Transverse colon (tissue), 4 donors: Measurements from ENCODE around the gene MCOLN3. TPM values are rescaled to one million over a fixed set of nuclear protein-coding genes. Genes with fewer than 3 reads are reported as not detected.
A peak's percentile ranks its signal among the peaks of the same experiment; 100 is the strongest.

Experiments
- DNase-seq: peaks from one replicate; pipeline ENCODE4 v3.0.0-alpha.2; 2019
- H3K27ac ChIP-seq, 4 donors: fragments of 200-600 bp; sonication (generic); 2 replicates each; pipeline ENCODE4 v1.5.1; 2016 to 2018; ENCODE audit warnings: inconsistent platforms in 4 of 4
- H3K27me3 ChIP-seq: fragments of 200-600 bp; sonication (generic); 2 replicates; pipeline ENCODE4 v1.5.1; 2017; ENCODE audit warnings: inconsistent platforms
- H3K36me3 ChIP-seq, 4 donors: fragments of 200-600 bp; sonication (generic); 2 replicates each; pipeline ENCODE4 v1.5.1; 2017 to 2019; ENCODE audit warnings: inconsistent platforms in 4 of 4
- H3K4me1 ChIP-seq, 4 donors: fragments of 200-600 bp; sonication (generic); 2 replicates each; pipeline ENCODE4 v1.5.1; 2017 to 2020; ENCODE audit warnings: inconsistent platforms in 4 of 4
- H3K4me3 ChIP-seq, 4 donors: fragments of 200-600 bp; sonication (generic); 1 replicate in 1 of 4; 2 replicates in 3 of 4; pipeline versions ENCODE4 v1.5.1 to v1.6.1; 2017 to 2019; ENCODE audit warnings: inconsistent platforms in 4 of 4
- H3K9me3 ChIP-seq, 2 donors: fragments of 200-600 bp; sonication (generic); 2 replicates each; pipeline ENCODE4 v1.5.1; 2017 to 2019; ENCODE audit warnings: inconsistent platforms in 2 of 2
- EP300 ChIP-seq: sonication (generic); formaldehyde crosslinking; IDR thresholded peaks from one replicate; pipeline ENCODE4 v1.6.1; 2017; ENCODE audit warnings: antibody characterized with exemption, low read depth
- POLR2A ChIP-seq: fragments of 450-650 bp; IDR thresholded peaks from one replicate; pipeline ENCODE4 v1.6.1; 2016; ENCODE audit warnings: antibody characterized with exemption, mild to moderate bottlenecking, moderate library complexity
- POLR2AphosphoS5 ChIP-seq, 3 donors: sonication (generic); formaldehyde crosslinking; IDR thresholded peaks; one replicate each; pipeline ENCODE4 v1.6.1; 2016; ENCODE audit warnings: antibody characterized with exemption in 3 of 3
- WGBS, 2 donors: methylation state at CpG; one replicate each; pipeline ENCODE4 v1.1.5; 2018; ENCODE audit warnings: low coverage in 1 of 2; 5-methylcytosine and 5-hydroxymethylcytosine counted together
- in situ Hi-C, 4 donors: fragments of 200-750 bp; cut with MboI; loops; one replicate each; pipeline versions ENCODE4 v1.15.0 to v1.15.1; 2017; ENCODE audit warnings: low sequenced_read_pairs in 3 of 4, low pct_ligation_motif_present in 1 of 4, low pct_unique_long_range_greater_than_20kb in 1 of 4
- intact Hi-C: fragments of 100-400 bp; cut with DNase I; formaldehyde crosslinking; loops from one replicate; pipeline ENCODE4 v1.15.1; 2023; ENCODE audit warnings: low total_unique reads
- total RNA-seq, 4 donors: library from RNA; depleted of rRNA; stranded (reverse); fragments of >200 nt; gene quantifications; one replicate each; pipeline ENCODE4 v1.1.0, GENCODE V29; 2016
- TF ChIP-seq, protein P1 (sequence below), 5 experiments: fragments of 200-600 bp in 3 of 5; fragments of 450-650 bp in 2 of 5; sonication (generic) in 3 of 5; IDR thresholded peaks; 1 replicate in 2 of 5; 2 replicates in 3 of 5; pipeline ENCODE4 v1.5.1; 2016 to 2017; ENCODE audit warnings: antibody characterized with exemption in 5 of 5, inconsistent platforms in 3 of 5, mild to moderate bottlenecking in 2 of 5, moderate library complexity in 1 of 5

Gene MCOLN3
- total RNA-seq, 4 donors from 2014 or later = 1.9 to 7.6 TPM; not detected in 2

DNA sequence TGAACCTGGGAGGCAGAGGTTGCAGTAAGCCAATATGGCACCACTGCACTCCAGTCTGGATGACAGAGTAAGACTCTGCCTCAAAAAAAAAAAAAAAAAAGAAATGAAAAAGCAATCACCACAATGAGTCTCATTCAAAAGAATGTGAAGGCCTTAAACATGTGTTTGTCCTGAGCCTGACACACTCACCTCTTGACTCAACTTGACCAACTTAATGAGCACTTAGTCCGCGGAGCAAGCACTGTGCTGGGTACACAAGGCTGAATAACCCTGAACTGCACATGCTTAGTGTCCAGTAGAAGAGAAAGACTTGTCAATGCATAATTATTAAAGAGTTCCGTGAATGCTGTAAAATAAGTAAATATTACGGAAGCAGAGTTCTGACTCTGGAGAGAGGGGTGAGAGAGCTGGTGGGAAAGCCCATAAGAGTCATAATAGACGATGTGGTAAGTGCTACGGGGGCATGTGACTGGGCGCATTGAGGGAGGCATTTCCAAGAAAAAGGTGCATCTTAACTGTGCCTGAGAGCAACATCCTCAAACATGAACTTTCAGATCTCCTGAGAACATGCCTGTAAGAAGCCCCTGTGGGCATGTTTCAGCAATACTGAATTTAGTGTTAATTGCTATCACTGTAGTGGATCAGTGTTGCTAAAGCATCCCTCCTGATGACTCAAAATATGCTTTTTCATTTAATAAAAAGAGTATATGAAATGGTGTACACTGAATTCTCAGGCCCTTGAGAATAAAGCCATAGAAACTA, 78.6 kb downstream of the MCOLN3 start:
- intact Hi-C loops = no loop called here
- 75 to 94% methylated on average over 3 to 7 of the region's 7 CpGs for WGBS, 2 donors
- in situ Hi-C loops = loop anchor here in 1 of 4 donors (25.0 kb wide), 1 partner anchor 268 kb away; no protein-coding TSS in a partner anchor

DNA sequence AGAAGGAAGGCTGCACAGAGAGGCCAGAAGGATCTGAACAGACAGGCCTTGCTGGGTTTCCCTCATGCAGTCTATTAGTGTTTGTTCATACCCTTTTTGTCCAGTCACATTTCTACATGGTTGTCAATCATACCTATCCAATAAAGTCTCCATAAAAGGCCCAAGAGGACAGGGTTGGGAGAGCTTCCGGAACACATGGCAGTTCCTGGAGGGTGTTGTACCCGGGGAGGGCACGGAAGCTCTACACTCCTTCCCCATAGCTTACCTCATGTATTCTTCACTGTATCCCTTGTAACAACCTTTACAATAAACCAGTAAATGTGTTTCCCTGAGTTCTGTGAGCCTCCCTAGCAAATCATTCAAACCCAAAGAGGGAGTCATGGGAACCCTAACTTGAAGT, 79.4 kb downstream of the MCOLN3 start:
- H3K27me3 ChIP-seq = no peaks in the 10 kb centered on the region
- DNase-seq = no peak
- H3K27ac ChIP-seq = peak overlapping the region; percentile 20 to 78 (median 62)
- no peaks in the 10 kb centered on the region for H3K36me3 ChIP-seq
- intact Hi-C loops = no loop called here
- WGBS, 2 donors = 88% methylated on average over 3 of the region's 3 CpGs; no CpG with 5 or more reads in 1 of the 2 donors
- H3K4me1 ChIP-seq = peaks cover 0 to 38% (median 23%) of the 10 kb centered on the region in 4 donors
- H3K9me3 ChIP-seq = no peaks in the 10 kb centered on the region
- TF ChIP-seq EP300 (no peak), POLR2AphosphoS5 (IDR thresholded peaks at IDR 0.05) (no peak), POLR2A (no peak)
- TF ChIP-seq, protein P1, sequence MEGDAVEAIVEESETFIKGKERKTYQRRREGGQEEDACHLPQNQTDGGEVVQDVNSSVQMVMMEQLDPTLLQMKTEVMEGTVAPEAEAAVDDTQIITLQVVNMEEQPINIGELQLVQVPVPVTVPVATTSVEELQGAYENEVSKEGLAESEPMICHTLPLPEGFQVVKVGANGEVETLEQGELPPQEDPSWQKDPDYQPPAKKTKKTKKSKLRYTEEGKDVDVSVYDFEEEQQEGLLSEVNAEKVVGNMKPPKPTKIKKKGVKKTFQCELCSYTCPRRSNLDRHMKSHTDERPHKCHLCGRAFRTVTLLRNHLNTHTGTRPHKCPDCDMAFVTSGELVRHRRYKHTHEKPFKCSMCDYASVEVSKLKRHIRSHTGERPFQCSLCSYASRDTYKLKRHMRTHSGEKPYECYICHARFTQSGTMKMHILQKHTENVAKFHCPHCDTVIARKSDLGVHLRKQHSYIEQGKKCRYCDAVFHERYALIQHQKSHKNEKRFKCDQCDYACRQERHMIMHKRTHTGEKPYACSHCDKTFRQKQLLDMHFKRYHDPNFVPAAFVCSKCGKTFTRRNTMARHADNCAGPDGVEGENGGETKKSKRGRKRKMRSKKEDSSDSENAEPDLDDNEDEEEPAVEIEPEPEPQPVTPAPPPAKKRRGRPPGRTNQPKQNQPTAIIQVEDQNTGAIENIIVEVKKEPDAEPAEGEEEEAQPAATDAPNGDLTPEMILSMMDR (IDR thresholded peaks at IDR 0.05) = no peak
- H3K4me3 ChIP-seq = no peak overlapping the region
- in situ Hi-C loops = loop anchor here in 1 of 4 donors (25.0 kb wide), 1 partner anchor 268 kb away; no protein-coding TSS in a partner anchor

More for the DNA sequence above, 78.6 kb downstream of the MCOLN3 start:
- Histone ChIP-seq H3K27ac (peak overlapping the region in 2 of 4 donors; percentile 74 to 78), H3K4me3 (no peak overlapping the region), H3K4me1 (peaks cover 0 to 38% (median 24%) of the 10 kb centered on the region in 4 donors), H3K36me3 (no peaks in the 10 kb centered on the region), H3K9me3 (no peaks in the 10 kb centered on the region), H3K27me3 (no peaks in the 10 kb centered on the region)
- no peak for DNase-seq
- TF ChIP-seq POLR2AphosphoS5 (IDR thresholded peaks at IDR 0.05) (no peak), POLR2A (no peak), EP300 (no peak)
- TF ChIP-seq, protein P1 (IDR thresholded peaks at IDR 0.05) = no peak

DNA sequence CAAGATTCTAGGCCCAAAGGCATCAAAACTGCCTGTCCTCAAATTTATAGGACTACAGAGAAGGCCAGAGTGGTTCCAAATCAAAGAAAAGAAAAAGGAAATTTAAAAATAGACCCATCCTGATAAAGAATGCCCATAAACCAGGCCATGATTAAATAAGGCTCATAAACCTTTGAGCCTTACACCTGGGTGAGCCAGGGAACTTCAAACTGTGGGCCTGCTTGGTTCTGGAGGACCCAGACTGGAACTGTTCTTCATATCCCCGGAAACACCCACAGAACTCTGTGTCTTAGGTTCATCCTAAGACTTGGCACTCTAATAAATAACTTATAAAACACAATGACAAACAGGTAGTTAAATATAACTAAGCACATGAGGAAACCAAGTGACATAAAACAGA, 80.2 kb downstream of the MCOLN3 start:
- DNase-seq = peak; percentile 18
- in situ Hi-C loops = loop anchor here in 1 of 4 donors (25.0 kb wide), 1 partner anchor 269 kb away; no protein-coding TSS in a partner anchor
- TF ChIP-seq POLR2A = no peak
- TF ChIP-seq POLR2AphosphoS5 (IDR thresholded peaks at IDR 0.05) = peak in 1 of 3 donors; percentile 18
- TF ChIP-seq, protein P1 (IDR thresholded peaks at IDR 0.05) = no peak

More for the DNA sequence above, 80.2 kb downstream of the MCOLN3 start:
- Histone ChIP-seq H3K4me1 (peaks cover 0 to 43% (median 25%) of the 10 kb centered on the region in 4 donors), H3K27ac (peak overlapping the region; percentile 20 to 78 (median 62)), H3K9me3 (no peaks in the 10 kb centered on the region), H3K36me3 (no peaks in the 10 kb centered on the region), H3K4me3 (no peak overlapping the region), H3K27me3 (no peaks in the 10 kb centered on the region)
- intact Hi-C loops = no loop called here
- WGBS, 2 donors = 58 to 60% methylated on average over 1 of the region's 1 CpG

Other genes starting within 250 kb of the MCOLN3 start
- gene LPAR3, start 155.3 kb downstream of the MCOLN3 start, total RNA-seq = 10 to 100 TPM in 1 of 4 donors, 1 to 10 TPM in 2, not detected in 1; 3.5 to 10.9 (median 4.1) TPM
- 100 to 1,000 TPM in 2 of 4 donors, 10 to 100 TPM in 2; 15.7 to 133 (median 82.7) TPM for gene MCOLN2, start 51.4 kb downstream of the MCOLN3 start, total RNA-seq
- gene SYDE2, start 152.5 kb upstream of the MCOLN3 start, total RNA-seq = 10 to 100 TPM; 10.1 to 28.8 (median 15.4) TPM
- 10 to 100 TPM in 3 of 4 donors, 1 to 10 TPM in 1; 7.4 to 42.6 (median 14.9) TPM for gene C1orf52, start 211.2 kb upstream of the MCOLN3 start, total RNA-seq
- 10 to 100 TPM; 34.2 to 65.5 (median 56.5) TPM for gene BCL10, start 228.1 kb upstream of the MCOLN3 start, total RNA-seq